Right lobe of liver (tissue), 6 donors: ENCODE results near the gene RGS6. TPM values are rescaled to one million over a fixed set of nuclear protein-coding genes. Genes with fewer than 3 reads are reported as not detected.
A peak's percentile ranks its signal among the peaks of the same experiment; 100 is the strongest.

Experiments
- ATAC-seq, 4 donors: fragments of 200-7000 bp; cut with Tn5 transposase; one replicate each; pipeline ENCODE4 v1.9.1; 2020; ENCODE audit warnings: mild to moderate bottlenecking in 4 of 4, moderate library complexity in 4 of 4
- DNase-seq, 3 donors: peaks; one replicate each; pipeline ENCODE4 v3.0.0-alpha.2; 2020
- H3K27ac ChIP-seq, 3 donors: fragments of 200-600 bp; one replicate each; pipeline ENCODE4 v1.8.0; 2022
- H3K27me3 ChIP-seq, 2 donors: fragments of 200-600 bp; one replicate each; pipeline ENCODE4 v1.8.0; 2022
- H3K36me3 ChIP-seq, 4 donors: fragments of 200-600 bp; sonication (generic) in 1 of 4; one replicate each; pipeline versions ENCODE4 v1.5.1 to v1.8.0; 2017 to 2022; ENCODE audit warnings: control low read depth in 1 of 4
- H3K4me1 ChIP-seq, 4 donors: fragments of 200-600 bp; sonication (generic) in 1 of 4; one replicate each; pipeline versions ENCODE4 v1.5.1 to v1.8.0; 2017 to 2022; ENCODE audit warnings: control low read depth in 1 of 4
- H3K4me3 ChIP-seq, 3 donors: fragments of 200-600 bp; one replicate each; pipeline ENCODE4 v1.8.0; 2022
- H3K9me3 ChIP-seq, 4 donors: fragments of 200-600 bp; sonication (generic) in 1 of 4; one replicate each; pipeline versions ENCODE4 v1.5.1 to v1.8.0; 2017 to 2022; ENCODE audit warnings: control low read depth in 1 of 4
- CTCF ChIP-seq, 4 donors: fragments of 200-600 bp in 3 of 4; fragments of 450-650 bp in 1 of 4; IDR thresholded peaks; one replicate each; pipeline versions ENCODE4 v1.5.1 to v1.8.0; 2016 to 2022; ENCODE audit warnings: antibody characterized with exemption in 4 of 4, mild to moderate bottlenecking in 2 of 4
- POLR2A ChIP-seq: fragments of 450-650 bp; IDR thresholded peaks from one replicate; pipeline ENCODE4 v1.6.1; 2017; ENCODE audit warnings: antibody characterized with exemption, mild to moderate bottlenecking
- WGBS: methylation state at CpG from one replicate; pipeline ENCODE4 v1.1.6; 2018; ENCODE audit warnings: low coverage, low lambda C conversion rate; ENCODE audit not compliant: insufficient coverage; ENCODE audit errors: missing lambda C conversion rate; 5-methylcytosine and 5-hydroxymethylcytosine counted together
- intact Hi-C, 2 donors: fragments of 100-400 bp; cut with DNase I; formaldehyde crosslinking; loops; one replicate each; pipeline versions ENCODE4 v1.11.2 to v1.14.1; 2022
- total RNA-seq, 6 experiments: library from RNA; depleted of rRNA in 2 of 6; stranded (reverse); fragments of >200 nt in 2 of 6; fragmentation: NEBNext Ultra II Directional in 3 of 6; extraction: Animal tissue kit (Norgen Biotek cat#: 25700) in 3 of 6; gene quantifications; one replicate each; pipeline versions ENCODE4 v1.1.0 to v1.2.4, GENCODE V29; 2016 to 2023
- donor health status: DM: no; HTN: yes; CAD: no.
- donor health status: DM: no; HTN: no; CAD: no.
- donor health status: DM: no; HTN: no; CAD: no.
- donor health status: DM: no; HTN: yes; CAD: no.
- donor health status: DM: no; HTN: yes; CAD: no.

RGS6 gene
- total RNA-seq, 6 experiments from 2014 or later: 0.07 TPM; not detected in 5

GRCh38 chr14:72594099-72594901 lies 662.1 kb downstream of the RGS6 start:
- H3K9me3 ChIP-seq: no peaks in the 10 kb centered on the region
- no peak overlapping the region for H3K4me3 ChIP-seq
- H3K27me3 ChIP-seq: no peaks in the 10 kb centered on the region
- H3K36me3 ChIP-seq: no peaks in the 10 kb centered on the region
- TF ChIP-seq CTCF (IDR thresholded peaks at IDR 0.05) (no peak), POLR2A (no peak)
- ATAC-seq (peak in 3 of 4 donors; percentile 17 to 44 (median 23)), DNase-seq (no peak)
- 68% methylated on average over 12 of the region's 14 CpGs for WGBS
- H3K4me1 ChIP-seq: no peaks in the 10 kb centered on the region
- no peak overlapping the region for H3K27ac ChIP-seq
- intact Hi-C loops: no loop called here

GRCh38 chr14:72595152-72595862 lies 663.1 kb downstream of the RGS6 start:
- intact Hi-C loops: no loop called here
- DNase-seq (no peak), ATAC-seq (peak; percentile 52 to 86 (median 68))
- no peaks in the 10 kb centered on the region for H3K9me3 ChIP-seq
- H3K4me1 ChIP-seq: no peaks in the 10 kb centered on the region
- no peaks in the 10 kb centered on the region for H3K36me3 ChIP-seq
- H3K27me3 ChIP-seq: no peaks in the 10 kb centered on the region
- H3K4me3 ChIP-seq: no peak overlapping the region
- no peak overlapping the region for H3K27ac ChIP-seq
- no peak for TF ChIP-seq CTCF (IDR thresholded peaks at IDR 0.05)
- no peak for TF ChIP-seq POLR2A
- WGBS: 52% methylated on average over 8 of the region's 8 CpGs

GRCh38 chr14:72597252-72598233 lies 665.3 kb downstream of the RGS6 start:
- ATAC-seq (no peak), DNase-seq (no peak)
- 57% methylated on average over 11 of the region's 16 CpGs for WGBS
- no peak overlapping the region for H3K4me3 ChIP-seq
- H3K9me3 ChIP-seq: no peaks in the 10 kb centered on the region
- no peaks in the 10 kb centered on the region for H3K36me3 ChIP-seq
- no peaks in the 10 kb centered on the region for H3K27me3 ChIP-seq
- H3K27ac ChIP-seq: no peak overlapping the region
- intact Hi-C loops: no loop called here
- no peaks in the 10 kb centered on the region for H3K4me1 ChIP-seq
- TF ChIP-seq CTCF (IDR thresholded peaks at IDR 0.05): no peak
- no peak for TF ChIP-seq POLR2A

- Histone ChIP-seq H3K9me3 (no peaks in the 10 kb centered on the region), H3K27ac (no peak overlapping the region), H3K4me1 (no peaks in the 10 kb centered on the region), H3K36me3 (no peaks in the 10 kb centered on the region), H3K27me3 (no peaks in the 10 kb centered on the region), H3K4me3 (no peak overlapping the region)
- TF ChIP-seq CTCF (IDR thresholded peaks at IDR 0.05) (no peak), POLR2A (no peak)
- intact Hi-C loops: no loop called here
- no CpG with 5 or more reads among the region's 5 CpGs for WGBS
- no peak for ATAC-seq
- no peak for DNase-seq
Measured at GRCh38 chr14:72598306-72598705, 666.1 kb downstream of the RGS6 start.
